Measurements from ENCODE around the gene IGFLR1.

DNA sequence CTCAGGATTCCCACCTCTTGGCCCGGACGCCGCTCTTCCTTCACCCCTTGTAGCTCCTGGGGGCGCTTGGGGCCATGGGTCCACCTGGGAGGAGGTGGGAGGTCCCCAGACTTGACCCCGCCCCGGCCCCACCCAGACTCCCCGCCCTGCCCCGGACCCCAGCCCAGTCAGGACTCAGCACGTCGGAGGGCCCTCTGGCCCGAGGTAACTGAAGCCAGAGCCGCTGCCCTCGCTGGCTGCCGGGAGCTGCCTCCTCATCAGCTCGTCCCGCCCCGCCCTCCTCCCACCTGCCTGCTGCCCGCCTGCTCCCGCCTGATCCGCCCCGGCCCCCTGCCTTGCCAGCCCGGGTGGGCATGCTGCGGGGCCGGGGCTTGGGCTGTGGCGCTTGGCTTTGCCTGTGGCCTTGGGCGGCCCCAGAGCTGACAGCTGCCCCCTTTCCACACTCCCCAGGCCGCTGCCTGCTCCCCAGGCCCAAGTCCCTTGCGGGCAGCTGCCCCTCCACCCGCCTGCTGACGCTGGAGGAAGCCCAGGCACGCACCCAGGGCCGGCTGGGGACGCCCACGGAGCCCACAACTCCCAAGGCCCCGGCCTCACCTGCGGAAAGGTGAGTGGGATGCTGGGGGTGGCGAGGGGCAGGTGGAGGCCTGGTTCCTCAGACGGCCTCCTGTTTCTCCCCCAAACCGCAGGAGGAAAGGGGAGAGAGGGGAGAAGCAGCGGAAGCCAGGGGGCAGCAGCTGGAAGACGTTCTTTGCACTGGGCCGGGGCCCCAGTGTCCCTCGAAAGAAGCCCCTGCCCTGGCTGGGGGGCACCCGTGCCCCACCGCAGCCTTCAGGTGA, 42.5 kb upstream of the IGFLR1 start:
- no peak for TF ChIP-seq EP300 (IDR thresholded peaks at IDR 0.05)
- TF ChIP-seq, protein P1, sequence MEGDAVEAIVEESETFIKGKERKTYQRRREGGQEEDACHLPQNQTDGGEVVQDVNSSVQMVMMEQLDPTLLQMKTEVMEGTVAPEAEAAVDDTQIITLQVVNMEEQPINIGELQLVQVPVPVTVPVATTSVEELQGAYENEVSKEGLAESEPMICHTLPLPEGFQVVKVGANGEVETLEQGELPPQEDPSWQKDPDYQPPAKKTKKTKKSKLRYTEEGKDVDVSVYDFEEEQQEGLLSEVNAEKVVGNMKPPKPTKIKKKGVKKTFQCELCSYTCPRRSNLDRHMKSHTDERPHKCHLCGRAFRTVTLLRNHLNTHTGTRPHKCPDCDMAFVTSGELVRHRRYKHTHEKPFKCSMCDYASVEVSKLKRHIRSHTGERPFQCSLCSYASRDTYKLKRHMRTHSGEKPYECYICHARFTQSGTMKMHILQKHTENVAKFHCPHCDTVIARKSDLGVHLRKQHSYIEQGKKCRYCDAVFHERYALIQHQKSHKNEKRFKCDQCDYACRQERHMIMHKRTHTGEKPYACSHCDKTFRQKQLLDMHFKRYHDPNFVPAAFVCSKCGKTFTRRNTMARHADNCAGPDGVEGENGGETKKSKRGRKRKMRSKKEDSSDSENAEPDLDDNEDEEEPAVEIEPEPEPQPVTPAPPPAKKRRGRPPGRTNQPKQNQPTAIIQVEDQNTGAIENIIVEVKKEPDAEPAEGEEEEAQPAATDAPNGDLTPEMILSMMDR (IDR thresholded peaks at IDR 0.05): no peak

Measured in tibial nerve (tissue), 4 donors.